Activated CD4-positive, alpha-beta T cell treated with anti-CD3 and anti-CD28 coated beads, Interleukin-2, amount 10 ng/mL, durations not matched to agents 7 days and 5 days (primary cell): Measurements from ENCODE around the gene B2M. TPM values are rescaled to one million over a fixed set of nuclear protein-coding genes. Genes with fewer than 3 reads are reported as not detected.

Experiments used
- CTCF ChIA-PET: fragments of 350-600 bp; sonication (Branson Sonifier 250); formaldehyde crosslinking; loops from one replicate; lab custom pipeline; 2021; ENCODE audit warnings: antibody characterized with exemption; lab: Charles Lee
- POLR2A ChIA-PET: fragments of 350-600 bp; sonication (Branson Sonifier 250); formaldehyde crosslinking; loops from one replicate; lab custom pipeline; 2021; ENCODE audit warnings: antibody characterized with exemption; lab: Charles Lee
- DNase-seq: peaks from one replicate; pipeline ENCODE4 v3.0.0-alpha.2; 2020
- H3K27ac Mint-ChIP-seq: one replicate; pipeline ENCODE4 v1.8.0; 2021; ENCODE audit warnings: mild to moderate bottlenecking, moderate library complexity, mixed read lengths
- H3K27me3 Mint-ChIP-seq: one replicate; pipeline ENCODE4 v1.8.0; 2021; ENCODE audit warnings: mixed read lengths
- H3K36me3 Mint-ChIP-seq: one replicate; pipeline ENCODE4 v1.8.0; 2021; ENCODE audit warnings: low read depth, mixed read lengths
- H3K4me1 Mint-ChIP-seq: one replicate; pipeline ENCODE4 v1.8.0; 2021; ENCODE audit warnings: mixed read lengths
- H3K4me3 Mint-ChIP-seq: one replicate; pipeline ENCODE4 v1.8.0; 2021; ENCODE audit warnings: mild to moderate bottlenecking, moderate library complexity, mixed read lengths
- H3K9me3 Mint-ChIP-seq: one replicate; pipeline ENCODE4 v1.8.0; 2021; ENCODE audit warnings: mixed read lengths
- total RNA-seq, 2 experiments: library from RNA; stranded (reverse); gene quantifications; one replicate each; pipeline ENCODE4 v1.2.3, GENCODE V29; 2021

Gene B2M
- over 10,000 TPM in 1 of 2 experiments, 1,000 to 10,000 TPM in 1; 9,253 to 11,726 TPM for total RNA-seq

DNA sequence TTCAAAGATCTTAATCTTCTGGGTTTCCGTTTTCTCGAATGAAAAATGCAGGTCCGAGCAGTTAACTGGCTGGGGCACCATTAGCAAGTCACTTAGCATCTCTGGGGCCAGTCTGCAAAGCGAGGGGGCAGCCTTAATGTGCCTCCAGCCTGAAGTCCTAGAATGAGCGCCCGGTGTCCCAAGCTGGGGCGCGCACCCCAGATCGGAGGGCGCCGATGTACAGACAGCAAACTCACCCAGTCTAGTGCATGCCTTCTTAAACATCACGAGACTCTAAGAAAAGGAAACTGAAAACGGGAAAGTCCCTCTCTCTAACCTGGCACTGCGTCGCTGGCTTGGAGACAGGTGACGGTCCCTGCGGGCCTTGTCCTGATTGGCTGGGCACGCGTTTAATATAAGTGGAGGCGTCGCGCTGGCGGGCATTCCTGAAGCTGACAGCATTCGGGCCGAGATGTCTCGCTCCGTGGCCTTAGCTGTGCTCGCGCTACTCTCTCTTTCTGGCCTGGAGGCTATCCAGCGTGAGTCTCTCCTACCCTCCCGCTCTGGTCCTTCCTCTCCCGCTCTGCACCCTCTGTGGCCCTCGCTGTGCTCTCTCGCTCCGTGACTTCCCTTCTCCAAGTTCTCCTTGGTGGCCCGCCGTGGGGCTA, at the start of gene B2M, which contains the start of gene PATL2:
TSS of gene B2M (plus strand) at position 422 of the 647 bp plus-strand sequence. CDS start at position 452, 30 bp downstream.
TSS of gene PATL2 (minus strand) at position 228 of the 647 bp plus-strand sequence. CDS start 34,833 bp downstream, outside the sequence.
- Mint-ChIP-seq H3K9me3 (peaks cover 2% of the 10 kb centered on the region), H3K27me3 (no peaks in the 10 kb centered on the region), H3K4me3 (peak within 1 kb of the TSS; percentile 96), H3K36me3 (peaks cover 71% of the 10 kb centered on the region), H3K27ac (peak within 1 kb of the TSS; percentile 99), H3K4me1 (peaks cover 40% of the 10 kb centered on the region)
- ChIA-PET CTCF (interaction anchor here (0.9 to 18.8 kb wide), 15 partner anchors 10 to 132 kb away, joined by 3 to 287 read pairs (median 5); partner anchors contain the start of genes SPG11 and TRIM69), POLR2A (interaction anchor here (0.9 to 11.7 kb wide), 7 partner anchors 9 to 164 kb away, joined by 3 to 283 read pairs (median 34); partner anchors contain the start of genes SPG11 and TRIM69)
- peak; percentile 96 for DNase-seq

DNA sequence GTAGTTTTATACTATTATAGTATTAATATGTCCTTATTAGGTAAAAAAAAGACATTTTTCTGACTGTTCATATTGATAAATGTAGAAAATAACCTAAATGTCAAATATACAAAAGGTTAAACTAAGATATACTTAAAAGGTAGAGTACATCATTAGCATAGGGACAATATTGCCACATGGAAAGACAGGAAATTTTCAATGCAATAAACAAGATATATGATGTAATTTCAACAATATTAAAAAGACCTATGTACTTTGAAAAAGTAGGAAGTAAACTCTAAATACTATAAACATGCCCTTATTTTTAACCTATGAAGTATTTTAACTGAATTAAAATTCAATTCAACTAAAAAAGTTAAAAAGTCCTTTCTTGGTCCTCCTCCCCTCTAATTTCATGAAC, 49.7 kb upstream of the B2M start:
- Mint-ChIP-seq H3K27me3 (no peaks in the 10 kb centered on the region), H3K4me3 (peak overlapping the region; percentile 99), H3K9me3 (no peaks in the 10 kb centered on the region), H3K4me1 (peaks cover 48% of the 10 kb centered on the region), H3K27ac (peak overlapping the region; percentile 58), H3K36me3 (peaks cover 28% of the 10 kb centered on the region)
- ChIA-PET CTCF (interaction anchor here (0.7 to 10.0 kb wide), 5 partner anchors 12 to 75 kb away, joined by 3 to 287 read pairs (median 54); partner anchors contain the start of genes B2M, PATL2 and TRIM69), POLR2A (interaction anchor here (0.6 to 6.8 kb wide), 2 partner anchors 54 to 66 kb away, joined by 4 to 283 read pairs; partner anchors contain the start of genes B2M and PATL2)
- DNase-seq, result no peak

DNA sequence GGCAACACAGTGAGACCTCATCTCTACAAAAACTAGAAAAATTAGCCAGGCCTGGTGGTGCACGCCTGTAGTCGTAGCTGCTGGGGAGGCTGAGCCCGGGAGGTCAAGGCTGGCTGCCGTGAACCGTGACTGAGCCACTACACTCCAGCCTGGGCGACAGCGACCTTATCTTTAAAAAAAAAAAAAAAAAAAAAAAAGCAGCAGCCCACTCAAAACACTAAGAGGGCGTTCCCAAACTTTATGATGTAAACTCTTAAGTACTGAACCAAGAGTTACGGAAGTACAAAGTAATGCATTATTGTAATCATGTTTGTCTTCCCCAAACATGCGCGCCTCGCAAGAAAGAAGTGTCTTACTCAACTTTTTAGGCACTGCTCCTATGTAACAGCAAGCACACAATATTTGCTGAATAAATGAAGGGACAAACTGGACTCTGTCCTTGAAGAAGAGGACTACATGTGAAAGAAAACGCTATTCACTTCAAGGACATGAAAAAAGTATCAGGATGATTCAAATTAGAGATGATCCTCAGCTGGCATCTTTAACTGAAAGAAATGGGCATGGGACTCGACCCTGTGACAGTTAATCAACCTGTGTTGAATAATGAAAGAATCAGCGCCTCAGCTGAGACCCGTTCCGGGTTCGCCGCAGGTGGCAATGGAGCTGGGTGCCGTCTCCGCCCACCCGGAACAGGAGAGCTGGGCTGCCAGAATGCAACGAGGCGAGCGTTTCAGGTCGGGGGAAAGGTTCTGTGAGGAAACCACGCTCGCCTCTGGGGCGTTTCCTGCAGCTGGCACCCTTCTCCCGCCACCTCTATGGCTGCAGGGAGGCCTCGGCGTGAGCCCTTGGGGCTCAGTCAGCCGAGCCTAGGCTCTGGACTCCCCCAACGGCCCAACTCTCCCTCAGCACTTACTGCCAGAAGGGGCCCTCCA, 48.6 kb upstream of the B2M start:
- Mint-ChIP-seq H3K27ac (peak overlapping the region; percentile 96), H3K27me3 (no peaks in the 10 kb centered on the region), H3K4me1 (peaks cover 54% of the 10 kb centered on the region), H3K36me3 (peaks cover 22% of the 10 kb centered on the region), H3K9me3 (no peaks in the 10 kb centered on the region), H3K4me3 (peak overlapping the region; percentile 99)
- ChIA-PET CTCF (interaction anchor here (0.5 to 10.0 kb wide), 33 partner anchors 8 to 141 kb away, joined by 3 to 287 read pairs (median 6); partner anchors contain the start of genes B2M, PATL2 and TRIM69), POLR2A (interaction anchor here (0.6 to 6.8 kb wide), 9 partner anchors 15 to 73 kb away, joined by 3 to 283 read pairs (median 11); partner anchors contain the start of genes B2M, PATL2 and TRIM69)
- DNase-seq, result peak; percentile 92

DNA sequence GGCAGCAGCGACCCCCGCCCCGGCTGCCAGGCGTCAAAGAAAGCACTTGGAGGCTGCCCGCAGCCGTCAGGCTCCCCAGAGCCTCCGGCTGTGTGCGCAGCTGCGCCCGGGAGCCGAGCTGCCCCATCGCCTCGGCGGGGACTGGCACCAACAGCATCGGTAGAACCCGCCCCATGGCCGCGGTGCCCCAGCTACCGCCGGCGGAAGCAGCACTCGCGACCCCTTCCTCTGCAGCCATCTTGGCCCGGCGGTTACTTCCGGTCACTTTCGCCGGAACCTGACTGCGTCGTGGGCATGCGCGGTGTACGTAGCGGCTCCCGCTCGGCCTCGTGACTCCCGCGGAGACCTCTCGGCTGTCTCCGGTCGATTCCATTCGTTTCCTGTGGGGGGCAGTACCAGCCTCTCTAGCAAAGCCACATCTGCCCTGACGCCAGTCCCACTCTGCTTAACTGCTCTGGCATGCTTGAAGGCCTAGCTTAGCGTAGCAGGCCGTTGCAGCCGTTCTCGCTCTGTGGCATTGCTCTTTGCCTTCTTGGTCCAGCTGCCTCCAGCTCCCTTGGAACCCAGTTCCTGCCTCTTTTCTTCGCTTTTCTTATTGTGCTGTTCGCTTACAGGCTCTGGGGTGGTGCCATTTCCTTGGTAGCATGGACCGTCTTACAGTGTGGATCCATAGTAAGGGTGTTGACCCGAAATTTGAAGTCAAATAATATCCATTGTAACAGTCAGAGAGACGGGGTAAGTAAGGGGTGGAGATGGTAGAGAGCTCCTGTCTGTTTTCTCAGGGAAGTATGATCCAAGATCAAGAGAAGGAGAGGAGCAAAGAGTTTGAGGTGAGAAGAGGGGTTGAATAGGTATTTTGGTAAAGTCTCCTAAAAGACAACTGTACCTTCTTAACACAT, 47.7 kb upstream of the B2M start, which contains the start of gene SPG11:
TSS of gene SPG11 (minus strand) at position 253 of the 899 bp plus-strand sequence. CDS start at position 238, 15 bp downstream.
- Mint-ChIP-seq H3K27me3 (no peaks in the 10 kb centered on the region), H3K36me3 (peaks cover 24% of the 10 kb centered on the region), H3K27ac (peak within 1 kb of the TSS; percentile 96), H3K9me3 (no peaks in the 10 kb centered on the region), H3K4me1 (peaks cover 63% of the 10 kb centered on the region), H3K4me3 (peak within 1 kb of the TSS; percentile 99)
- peak; percentile 99 for DNase-seq
- ChIA-PET POLR2A (interaction anchor here (0.6 to 6.8 kb wide), 10 partner anchors 14 to 92 kb away, joined by 3 to 283 read pairs (median 10); partner anchors contain the start of genes B2M, PATL2 and TRIM69), CTCF (interaction anchor here (0.5 to 10.0 kb wide), 37 partner anchors 9 to 144 kb away, joined by 3 to 287 read pairs (median 6); partner anchors contain the start of genes B2M, PATL2 and TRIM69)

DNA sequence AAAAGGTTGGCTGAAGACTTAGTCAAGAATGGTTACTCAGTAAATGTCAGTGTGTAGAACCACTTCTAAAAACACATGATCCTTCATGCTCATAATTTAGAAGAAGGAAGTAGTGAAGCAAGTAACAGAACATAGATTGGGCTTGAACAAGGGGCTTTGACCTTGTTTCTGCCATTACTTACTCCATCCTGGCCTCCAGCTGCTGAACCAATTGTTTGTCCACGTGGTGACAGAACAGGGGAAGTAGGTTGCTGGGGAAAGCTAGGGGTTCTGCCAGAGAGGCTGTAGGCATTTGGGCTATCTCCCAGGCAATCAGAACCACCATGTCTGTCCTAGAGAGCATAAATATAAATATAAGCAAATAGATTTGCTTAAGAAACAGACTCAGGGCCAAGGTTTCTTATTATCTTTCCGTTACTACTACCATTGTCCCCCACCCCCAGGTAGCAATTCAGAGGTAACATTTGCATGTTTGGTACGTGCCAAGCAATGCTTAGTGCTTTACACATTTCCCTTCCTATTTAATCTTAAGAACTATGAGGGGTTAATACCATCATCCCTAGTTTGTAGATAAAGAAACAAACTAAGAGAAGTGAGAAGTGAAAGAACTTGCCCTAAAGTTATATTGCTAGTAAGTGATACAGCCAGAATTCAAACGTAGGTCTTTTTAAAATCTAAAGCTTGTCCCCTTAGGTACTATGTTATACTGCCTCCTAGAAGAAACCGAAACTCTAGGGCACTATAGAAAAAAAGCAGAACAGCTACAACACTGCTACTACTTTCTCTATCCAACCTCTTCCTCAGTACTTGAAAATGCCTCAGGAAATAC, 44.9 kb upstream of the B2M start:
- Mint-ChIP-seq H3K27ac (peak overlapping the region; percentile 96), H3K4me1 (peaks cover 77% of the 10 kb centered on the region), H3K4me3 (peak overlapping the region; percentile 61), H3K36me3 (peaks cover 11% of the 10 kb centered on the region), H3K27me3 (no peaks in the 10 kb centered on the region), H3K9me3 (no peaks in the 10 kb centered on the region)
- ChIA-PET POLR2A (interaction anchor here (0.6 to 6.8 kb wide), 6 partner anchors 11 to 69 kb away, joined by 3 to 283 read pairs (median 4); partner anchors contain the start of genes B2M and PATL2), CTCF (interaction anchor here (1.0 to 10.0 kb wide), 11 partner anchors 7 to 70 kb away, joined by 3 to 287 read pairs (median 5); partner anchors contain the start of genes B2M, PATL2 and TRIM69)
- no peak for DNase-seq

DNA sequence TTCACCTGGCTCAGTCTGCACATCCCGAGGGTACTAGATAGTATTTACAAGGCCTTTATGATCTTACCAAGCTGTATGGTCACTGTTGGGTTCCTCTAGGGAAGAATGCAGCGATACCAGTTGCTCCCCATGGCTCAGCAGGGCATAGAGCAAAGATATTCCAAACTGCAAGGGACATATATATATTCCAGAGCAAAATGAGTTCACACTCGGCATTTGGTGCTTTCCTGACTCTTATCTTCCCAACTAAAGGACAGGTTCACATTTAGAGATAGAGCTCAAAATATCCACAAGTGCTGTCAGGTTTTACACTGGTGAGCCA, 44.3 kb upstream of the B2M start:
- H3K9me3 Mint-ChIP-seq, result no peaks in the 10 kb centered on the region

DNA sequence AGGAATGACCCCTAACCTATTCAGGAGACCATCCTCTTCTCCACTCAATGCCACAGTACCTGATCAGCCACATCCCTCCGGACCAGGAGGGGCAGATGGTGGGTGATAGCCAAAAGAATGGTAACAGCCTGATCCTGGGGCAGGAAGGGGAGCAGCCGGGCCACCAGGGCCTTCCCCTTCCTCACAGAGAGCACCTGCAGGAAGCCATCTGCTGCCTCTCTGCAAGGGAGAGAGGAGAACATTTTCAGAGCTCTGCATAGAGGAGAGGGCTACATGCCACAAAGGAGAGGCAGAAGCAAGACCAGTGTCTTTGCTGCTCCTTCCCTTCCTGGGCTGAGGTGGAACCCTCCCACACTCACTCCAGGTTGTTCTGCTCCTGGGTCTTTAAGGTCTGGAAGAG, 42.4 kb upstream of the B2M start:
- H3K27ac Mint-ChIP-seq, result peak overlapping the region; percentile 74
- peaks cover 19% of the 10 kb centered on the region for H3K36me3 Mint-ChIP-seq
- H3K9me3 Mint-ChIP-seq, result no peaks in the 10 kb centered on the region
- ChIA-PET CTCF (interaction anchor here (1.6 to 10.0 kb wide), 4 partner anchors 13 to 70 kb away, joined by 3 to 287 read pairs (median 6); partner anchors contain the start of genes B2M, PATL2 and TRIM69), POLR2A (interaction anchor here (0.6 kb wide), 2 partner anchors 14 to 47 kb away, joined by 3 read pairs; no protein-coding TSS in a partner anchor)
- no peaks in the 10 kb centered on the region for H3K27me3 Mint-ChIP-seq
- no peak overlapping the region for H3K4me3 Mint-ChIP-seq
- peaks cover 91% of the 10 kb centered on the region for H3K4me1 Mint-ChIP-seq
- DNase-seq, result peak; percentile 21

More for the DNA sequence above, 44.3 kb upstream of the B2M start:
- no peaks in the 10 kb centered on the region for H3K27me3 Mint-ChIP-seq
- peaks cover 77% of the 10 kb centered on the region for H3K4me1 Mint-ChIP-seq
- no peak for DNase-seq
- peak overlapping the region; percentile 96 for H3K27ac Mint-ChIP-seq
- H3K4me3 Mint-ChIP-seq, result peak overlapping the region; percentile 61
- peaks cover 11% of the 10 kb centered on the region for H3K36me3 Mint-ChIP-seq
- POLR2A ChIA-PET, result interaction anchor here (0.6 to 6.8 kb wide), 5 partner anchors 11 to 69 kb away, joined by 3 to 283 read pairs (median 4); partner anchors contain the start of genes B2M and PATL2
- CTCF ChIA-PET, result interaction anchor here (1.0 to 10.0 kb wide), 9 partner anchors 10 to 69 kb away, joined by 3 to 287 read pairs (median 5); partner anchors contain the start of genes B2M, PATL2 and TRIM69

DNA sequence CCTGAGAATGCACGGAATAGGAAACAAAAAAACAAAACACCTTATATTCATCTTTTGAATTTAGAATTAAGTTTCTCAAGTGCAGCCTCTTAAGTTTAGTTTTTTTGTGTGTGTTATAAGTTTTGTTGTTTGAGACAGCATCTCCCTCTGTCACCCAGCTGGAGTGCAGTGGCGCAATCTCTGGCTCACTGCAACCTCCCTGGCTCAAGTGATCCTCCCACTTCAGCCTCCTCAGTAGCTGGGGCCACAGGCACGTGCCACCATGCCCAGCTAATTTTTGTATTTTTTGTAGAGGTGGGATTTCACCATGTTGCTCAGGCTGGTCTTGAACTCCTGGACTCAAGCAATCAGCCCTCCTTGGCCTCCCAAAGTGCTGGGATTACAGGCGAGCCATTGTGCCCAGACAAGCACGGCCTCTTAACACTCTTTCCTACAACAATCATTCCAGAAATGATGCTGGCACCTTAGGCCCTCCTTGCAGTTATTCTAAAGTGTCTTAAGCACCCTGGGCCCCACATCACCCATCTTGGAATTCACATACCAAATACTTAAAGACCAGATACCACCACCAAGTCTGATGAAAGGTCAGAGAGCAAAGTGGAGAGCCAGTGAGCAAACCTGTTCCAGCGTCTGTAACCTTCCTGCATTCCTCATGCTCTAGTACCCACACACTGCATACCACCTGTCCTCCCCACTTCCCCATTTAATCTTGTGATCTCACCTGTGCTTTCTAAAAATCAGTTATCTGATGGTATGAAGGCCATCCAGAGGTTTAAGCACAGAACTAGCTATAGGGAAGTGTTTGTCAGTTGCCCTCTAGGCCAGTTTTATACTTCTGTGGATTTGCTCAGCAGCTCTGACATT, 41.0 kb upstream of the B2M start:
- Mint-ChIP-seq H3K9me3 (no peaks in the 10 kb centered on the region), H3K4me3 (no peak overlapping the region), H3K36me3 (peaks cover 24% of the 10 kb centered on the region), H3K27ac (peak overlapping the region; percentile 52), H3K4me1 (peaks cover 89% of the 10 kb centered on the region), H3K27me3 (no peaks in the 10 kb centered on the region)
- ChIA-PET POLR2A (interaction anchor here (1.2 kb wide), 1 partner anchor 49 kb away, joined by 7 read pairs; no protein-coding TSS in a partner anchor), CTCF (interaction anchor here (0.7 to 10.0 kb wide), 7 partner anchors 10 to 68 kb away, joined by 3 to 287 read pairs (median 5); partner anchors contain the start of genes B2M, PATL2 and TRIM69)
- DNase-seq, result no peak

DNA sequence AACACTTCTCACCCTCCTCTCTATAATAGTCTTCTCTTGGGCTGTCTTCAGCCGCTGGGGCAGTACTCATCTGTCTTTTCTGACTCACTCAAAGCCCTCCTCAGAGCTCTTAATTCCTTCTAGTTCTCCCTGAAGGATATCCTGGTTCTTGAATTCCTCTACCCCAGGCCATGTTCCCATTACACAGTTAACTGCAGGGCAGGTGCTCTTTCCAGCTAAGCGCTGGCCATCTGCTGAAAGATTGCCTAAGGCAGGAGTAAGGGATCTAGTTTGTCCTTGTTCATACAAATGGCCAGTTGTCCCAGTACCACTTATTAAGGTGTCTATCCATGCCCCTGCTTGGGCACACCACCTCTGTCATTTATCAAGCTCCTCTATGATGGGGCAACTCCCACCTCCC, 37.7 kb upstream of the B2M start:
- CTCF ChIA-PET, result interaction anchor here (1.0 to 4.9 kb wide), 4 partner anchors 10 to 40 kb away, joined by 3 to 54 read pairs (median 13); partner anchors contain the start of gene SPG11
- Mint-ChIP-seq H3K27ac (no peak overlapping the region), H3K36me3 (peaks cover 35% of the 10 kb centered on the region), H3K27me3 (no peaks in the 10 kb centered on the region), H3K4me3 (no peak overlapping the region), H3K9me3 (peaks cover 10% of the 10 kb centered on the region), H3K4me1 (peaks cover 90% of the 10 kb centered on the region)
- DNase-seq, result no peak
- POLR2A ChIA-PET, result no interaction called here
